Sciatic nerve (tissue), 2 donors: ENCODE results near the gene STK38L. TPM values are rescaled to one million over a fixed set of nuclear protein-coding genes. Genes with fewer than 3 reads are reported as not detected.
A peak's percentile ranks its signal among the peaks of the same experiment; 100 is the strongest.

Experiments
- ATAC-seq: fragments of 200-7000 bp; cut with Tn5 transposase; one replicate; pipeline ENCODE4 v1.9.1; 2020; ENCODE audit warnings: mild to moderate bottlenecking, moderate library complexity
- DNase-seq: peaks from one replicate; pipeline ENCODE4 v3.0.0-alpha.2; 2020; ENCODE audit warnings: low spot score
- intact Hi-C: fragments of 100-400 bp; cut with DNase I; formaldehyde crosslinking; loops from one replicate; pipeline ENCODE4 v1.14.2; 2022
- total RNA-seq: library from RNA; stranded (reverse); fragmentation: NEBNext Ultra II Directional; extraction: Animal tissue kit (Norgen Biotek cat#: 25700); gene quantifications from one replicate; pipeline ENCODE4 v1.2.1, GENCODE V29; 2021
- donor health status: DM: no; HTN: no; CAD: no.
- donor health status: DM: no; HTN: no; CAD: no.

STK38L gene
- total RNA-seq, 1 donor from 2014 or later = 45.1 TPM

DNA sequence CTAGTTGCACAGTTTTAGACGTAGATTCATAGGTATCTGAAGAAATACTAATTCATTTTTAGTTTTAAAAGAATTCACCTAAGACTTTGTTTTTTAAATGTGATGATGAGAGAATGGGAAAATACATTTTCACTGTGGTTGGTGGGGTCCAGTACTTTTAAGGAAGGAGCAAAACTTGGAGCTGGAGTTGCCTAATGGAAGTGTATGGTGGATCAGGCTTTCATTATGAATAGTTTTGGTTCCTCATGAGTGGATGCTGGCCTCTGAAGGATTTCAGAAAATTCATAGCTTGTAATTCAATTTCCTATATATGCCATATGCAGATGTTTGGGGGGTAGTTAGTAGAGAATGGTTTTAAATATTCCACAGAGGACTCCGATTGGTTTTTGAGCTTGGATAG is 27.1 kb downstream of the STK38L start:
- ATAC-seq (no peak), DNase-seq (no peak)
- intact Hi-C loops = no loop called here

DNA sequence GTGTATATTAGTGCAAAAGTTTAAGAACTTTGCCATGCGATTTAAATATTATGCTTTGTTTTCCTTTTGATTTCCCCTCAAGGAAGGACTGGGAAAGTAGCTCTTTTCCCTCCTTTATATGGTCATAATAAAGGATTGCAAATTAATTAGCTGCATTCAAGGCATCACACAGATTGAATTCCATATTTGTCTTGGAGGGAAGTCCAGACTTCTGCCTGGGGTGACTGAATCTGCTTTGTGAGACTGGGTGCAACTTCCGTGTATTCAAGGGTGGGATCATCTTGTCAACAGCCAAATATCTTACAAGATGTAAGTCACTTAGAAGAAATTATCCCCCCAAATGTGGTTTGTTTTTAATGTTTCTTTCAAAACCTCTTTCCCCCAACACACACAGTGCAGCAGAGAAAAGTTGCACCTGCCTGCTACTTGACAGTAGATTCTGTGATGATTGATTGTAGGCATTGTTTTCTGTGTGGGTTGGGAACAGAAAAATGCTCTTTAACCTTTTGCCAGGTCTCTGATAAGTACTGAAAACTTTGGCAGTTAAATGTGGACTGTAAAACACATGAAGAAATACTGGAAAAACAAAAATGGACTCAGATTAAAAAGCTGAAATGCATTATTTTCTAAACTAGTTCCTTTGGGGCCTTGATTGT is 28.4 kb downstream of the STK38L start:
- no peak for DNase-seq
- ATAC-seq = no peak
- intact Hi-C loops = no loop called here

DNA sequence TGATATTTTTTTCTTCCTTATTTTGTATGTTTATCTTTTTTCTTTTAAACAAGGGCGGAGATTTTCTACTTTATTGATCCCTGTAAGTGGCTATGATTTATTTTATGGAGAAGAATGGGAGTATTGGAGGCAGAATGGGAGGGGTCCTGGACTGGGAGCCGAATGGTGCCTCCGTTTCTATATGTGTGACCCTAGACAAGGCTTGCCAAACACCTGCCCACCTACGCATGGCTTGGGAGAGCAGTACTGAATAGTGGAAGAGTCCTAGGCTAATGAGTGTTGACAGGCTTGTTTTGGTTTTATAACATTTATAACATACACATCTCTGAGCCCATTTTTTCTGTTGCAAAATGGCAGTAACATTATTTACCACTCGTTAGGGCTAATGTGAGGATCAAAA is 29.0 kb downstream of the STK38L start:
- ATAC-seq (no peak), DNase-seq (no peak)
- intact Hi-C loops = no loop called here

DNA sequence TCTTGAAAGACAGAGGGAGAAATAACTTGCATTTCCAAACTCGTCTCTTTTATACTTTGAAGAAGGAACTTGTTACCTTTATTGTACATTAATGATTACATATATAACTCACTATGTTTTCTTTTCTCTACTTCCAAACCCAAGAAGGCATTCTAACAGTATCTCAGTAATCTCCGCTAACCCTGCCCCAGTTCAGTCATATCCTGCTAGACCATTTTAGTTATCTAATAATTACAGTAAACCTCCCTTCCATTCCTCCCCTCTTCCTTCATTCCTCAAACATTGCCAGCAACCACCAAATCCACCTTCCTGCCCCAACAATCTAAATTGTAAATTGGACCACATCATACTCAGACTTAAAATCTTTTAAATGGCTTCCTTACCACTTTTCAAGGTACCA is 30.6 kb downstream of the STK38L start:
- no peak for ATAC-seq
- intact Hi-C loops = no loop called here

DNA sequence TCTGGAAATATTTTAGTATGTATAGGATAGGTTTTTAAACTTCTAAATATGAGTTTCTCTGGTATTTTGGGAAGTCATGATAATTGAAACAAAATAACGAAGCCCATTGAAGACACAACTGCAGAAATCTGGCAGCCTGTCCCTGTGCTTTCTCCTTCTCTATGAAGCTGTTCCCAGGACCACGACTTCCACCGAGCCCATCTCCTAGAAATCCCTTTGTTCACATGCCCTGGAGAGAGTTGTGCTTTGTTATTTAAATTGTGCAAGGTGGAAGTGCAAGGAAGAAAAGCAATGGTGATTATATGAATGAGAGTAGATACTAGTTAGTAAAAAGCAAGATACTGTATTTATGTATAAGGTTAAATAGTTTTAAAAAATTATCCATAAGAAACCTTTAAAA is 32.2 kb downstream of the STK38L start:
- no peak for DNase-seq
- intact Hi-C loops = no loop called here
- no peak for ATAC-seq

More for the DNA sequence above, 30.6 kb downstream of the STK38L start:
- DNase-seq = no peak

DNA sequence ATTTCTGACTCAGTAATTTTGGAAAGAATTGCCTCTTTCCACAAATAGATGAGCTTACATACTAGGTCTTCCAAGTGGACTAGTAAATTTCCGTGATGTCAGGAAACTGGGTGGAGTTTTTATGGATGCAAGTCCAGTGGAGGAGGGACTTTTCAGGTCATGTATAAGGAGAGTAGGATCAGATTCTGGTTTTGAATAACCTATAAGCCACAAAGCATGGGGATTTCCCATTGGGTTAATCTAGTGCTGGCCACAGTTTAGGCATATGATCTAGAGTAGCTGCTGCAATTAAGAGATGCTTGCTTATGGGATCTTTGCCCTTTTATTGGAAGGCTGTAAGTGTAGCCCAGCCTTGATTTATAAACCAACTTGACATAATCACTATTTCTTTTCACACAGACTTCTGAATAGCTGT is 33.8 kb downstream of the STK38L start:
- intact Hi-C loops = no loop called here
- ATAC-seq (peak; percentile 86), DNase-seq (no peak)

DNA sequence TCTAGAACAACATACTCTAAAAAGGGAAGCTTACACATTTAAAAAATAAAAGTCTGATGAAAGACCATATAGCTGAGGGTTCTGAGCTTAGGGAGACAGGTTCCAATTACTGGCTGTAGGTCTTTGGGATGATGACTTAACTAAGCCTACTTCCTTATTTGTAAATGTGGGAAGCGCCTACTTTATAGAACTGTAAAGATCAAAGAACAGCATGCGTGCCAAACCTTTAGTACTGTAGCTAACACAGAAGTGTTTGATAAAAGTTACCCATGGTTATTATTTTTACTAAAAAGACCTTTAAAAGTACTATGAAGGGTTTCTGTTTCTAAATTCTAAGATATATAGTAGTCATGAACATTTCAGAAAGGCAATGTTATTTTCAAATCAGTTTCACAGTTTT is 35.7 kb downstream of the STK38L start:
- intact Hi-C loops = no loop called here
- DNase-seq (no peak), ATAC-seq (no peak)

DNA sequence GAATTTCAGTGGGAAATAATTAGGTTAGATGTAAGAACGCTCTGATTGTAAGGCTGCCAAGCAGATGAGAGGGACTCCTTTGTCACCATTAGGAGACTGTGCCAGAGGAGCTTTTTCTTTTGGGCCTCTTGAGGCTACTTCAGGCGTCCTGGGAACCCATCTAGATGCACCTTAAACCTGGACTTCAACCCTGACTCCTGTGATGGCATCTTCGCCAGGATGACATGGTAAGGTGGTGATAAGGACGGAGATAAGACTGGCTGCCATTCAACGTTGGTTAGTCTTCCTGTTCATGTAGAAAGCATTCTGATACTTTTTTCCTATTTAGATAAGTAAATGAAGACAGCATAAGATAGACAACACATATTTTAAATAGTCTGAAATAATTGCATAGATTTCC is 36.3 kb downstream of the STK38L start:
- no peak for DNase-seq
- intact Hi-C loops = no loop called here
- ATAC-seq = no peak

DNA sequence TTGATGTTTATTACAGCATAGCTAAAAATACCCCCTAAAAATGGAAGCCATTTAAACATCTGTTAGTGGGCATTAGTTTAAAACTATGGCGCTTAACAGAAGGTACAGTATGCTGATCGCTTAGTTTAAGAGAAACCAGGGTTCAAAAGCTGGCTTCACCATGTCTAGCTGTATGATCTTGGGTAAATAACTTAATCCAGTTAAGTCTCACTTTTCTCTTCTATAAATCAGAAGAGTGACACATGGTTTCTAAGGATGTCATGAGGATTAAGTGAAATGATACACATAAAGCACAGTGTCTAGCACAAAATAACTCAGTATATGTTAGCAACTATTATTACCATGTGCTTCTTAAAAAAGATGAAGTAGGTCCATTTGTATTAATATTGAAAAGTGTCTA is 38.7 kb downstream of the STK38L start:
- no peak for ATAC-seq
- intact Hi-C loops = no loop called here
- DNase-seq = no peak

DNA sequence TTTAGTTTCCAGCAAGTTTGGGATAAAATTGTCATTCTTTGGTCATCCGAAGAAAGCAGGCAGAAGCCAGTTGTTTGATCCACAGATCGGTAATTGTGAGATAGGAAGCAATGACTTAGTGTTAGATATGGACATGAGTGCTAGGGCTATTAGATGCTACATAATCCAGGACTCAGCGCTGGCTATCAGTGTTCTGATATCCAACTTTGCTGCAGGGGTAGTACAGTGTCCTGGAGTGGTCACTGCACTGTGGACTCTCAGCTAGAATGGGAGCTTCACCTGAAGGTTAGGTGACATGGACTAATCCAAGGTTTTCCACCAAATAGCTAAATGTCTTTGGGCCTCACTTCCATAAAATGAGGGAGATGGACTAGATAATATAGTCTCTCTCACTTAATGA is 39.9 kb downstream of the STK38L start:
- ATAC-seq = no peak
- intact Hi-C loops = no loop called here

DNA sequence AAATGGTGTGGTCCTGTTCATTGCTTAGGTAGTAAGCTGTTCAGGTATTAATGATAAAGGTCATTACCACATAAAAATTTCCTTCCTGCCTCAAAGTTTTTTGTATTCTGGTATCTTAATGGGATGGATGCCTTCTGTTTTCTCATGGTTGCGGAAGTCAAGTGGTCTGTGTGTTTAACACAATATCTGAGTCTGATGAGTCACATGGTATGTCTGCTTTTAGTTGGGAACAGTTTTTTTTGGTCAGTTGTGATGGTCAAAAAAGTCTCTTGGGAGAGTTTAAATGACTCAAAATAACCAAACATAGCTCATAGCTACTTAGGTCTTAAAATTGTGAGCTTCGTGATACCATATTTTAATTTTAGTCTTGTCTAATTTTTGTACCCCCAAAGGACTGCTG is 40.7 kb downstream of the STK38L start:
- intact Hi-C loops = no loop called here
- no peak for DNase-seq
- peak; percentile 61 for ATAC-seq

More for the DNA sequence above, 39.9 kb downstream of the STK38L start:
- DNase-seq = no peak

DNA sequence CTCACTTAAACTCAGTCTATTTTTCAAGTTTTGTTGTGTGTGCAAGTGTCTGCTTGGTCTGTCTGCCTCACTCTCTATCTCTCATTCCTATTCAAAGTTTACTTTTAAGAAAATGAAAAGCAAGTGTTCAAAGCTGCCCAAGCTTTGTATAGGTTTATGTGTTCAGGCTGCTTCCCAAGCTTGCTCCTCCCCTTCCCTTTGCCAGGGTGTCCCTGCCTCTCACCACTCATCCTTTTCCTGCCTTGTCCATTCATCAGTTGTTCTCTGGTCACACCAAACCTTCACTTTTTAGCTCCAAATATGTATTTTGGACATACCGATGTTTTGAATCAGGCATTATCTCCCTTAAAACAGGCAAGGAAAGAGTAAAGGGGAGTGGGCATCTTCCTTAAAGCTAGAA is 41.3 kb downstream of the STK38L start:
- DNase-seq (no peak), ATAC-seq (no peak)
- intact Hi-C loops = no loop called here

DNA sequence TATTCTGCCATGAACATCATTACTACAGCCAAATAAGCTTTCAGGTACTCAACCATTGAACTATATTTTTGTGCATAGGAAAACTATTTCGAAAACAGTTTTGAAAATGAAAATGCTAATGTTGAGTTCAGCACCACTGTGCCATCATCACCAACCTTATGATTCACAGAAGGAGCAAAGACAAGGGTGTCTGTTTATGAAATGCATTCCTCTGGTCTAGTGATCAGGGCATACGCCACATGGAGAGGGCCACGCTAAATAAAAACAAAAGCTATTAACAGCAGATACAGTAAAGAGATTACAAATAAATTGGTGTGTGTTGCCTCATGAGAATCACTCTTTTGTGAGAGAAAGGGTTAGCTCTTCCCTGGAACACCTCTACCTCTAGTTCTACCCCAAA is 45.3 kb downstream of the STK38L start:
- intact Hi-C loops = no loop called here
- no peak for DNase-seq
- no peak for ATAC-seq

DNA sequence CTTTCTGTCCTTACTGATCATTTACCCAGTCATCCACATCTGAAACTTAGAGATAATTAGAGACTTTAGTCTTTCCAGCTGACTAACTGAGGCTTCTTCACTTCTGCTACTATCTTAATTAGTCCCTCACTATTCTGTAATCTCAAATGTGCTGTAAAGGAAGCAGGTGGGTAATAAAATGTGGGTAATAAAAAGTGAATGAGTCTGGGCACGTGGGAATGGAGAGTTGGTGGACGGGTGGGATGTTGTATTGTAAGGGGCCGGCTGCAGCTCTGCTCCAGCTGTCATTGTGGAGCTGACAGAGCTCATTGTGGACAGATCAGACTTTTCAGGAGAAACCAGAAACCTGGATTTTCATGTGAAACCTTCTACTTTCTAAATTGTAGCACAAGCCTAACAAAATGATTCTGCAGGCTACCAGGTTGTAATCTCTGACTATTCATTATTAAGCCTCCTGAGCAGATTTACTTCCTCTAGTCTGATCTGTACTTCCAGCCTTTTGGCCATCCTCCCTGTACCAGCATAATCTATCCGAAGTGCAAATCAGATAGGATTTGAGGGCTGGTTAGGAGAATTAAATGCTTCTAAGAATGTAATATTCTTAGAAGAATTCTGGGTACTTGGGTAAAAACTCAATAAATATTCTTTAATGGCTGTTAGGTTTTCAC is 46.5 kb downstream of the STK38L start:
- no peak for DNase-seq
- intact Hi-C loops = no loop called here
- no peak for ATAC-seq

DNA sequence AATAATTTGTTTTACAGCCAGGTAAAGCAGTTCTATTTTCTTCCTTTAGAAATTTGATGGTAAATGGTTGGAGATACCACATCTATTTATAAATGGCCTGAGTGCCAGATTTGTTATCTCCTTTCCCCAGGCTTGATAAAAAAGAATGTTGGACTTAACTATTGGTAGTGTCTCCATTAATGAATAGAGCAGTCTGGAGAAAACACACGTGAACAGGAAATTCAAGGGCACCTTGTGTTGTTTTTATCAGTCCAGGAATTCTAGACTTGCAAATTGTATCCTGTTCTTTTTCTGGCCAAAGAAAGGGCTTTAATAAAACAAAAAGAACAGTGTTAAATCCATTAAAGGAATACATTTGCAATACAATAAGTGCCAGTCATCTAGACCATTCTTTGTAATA is 47.8 kb downstream of the STK38L start:
- ATAC-seq (no peak), DNase-seq (no peak)
- intact Hi-C loops = no loop called here

DNA sequence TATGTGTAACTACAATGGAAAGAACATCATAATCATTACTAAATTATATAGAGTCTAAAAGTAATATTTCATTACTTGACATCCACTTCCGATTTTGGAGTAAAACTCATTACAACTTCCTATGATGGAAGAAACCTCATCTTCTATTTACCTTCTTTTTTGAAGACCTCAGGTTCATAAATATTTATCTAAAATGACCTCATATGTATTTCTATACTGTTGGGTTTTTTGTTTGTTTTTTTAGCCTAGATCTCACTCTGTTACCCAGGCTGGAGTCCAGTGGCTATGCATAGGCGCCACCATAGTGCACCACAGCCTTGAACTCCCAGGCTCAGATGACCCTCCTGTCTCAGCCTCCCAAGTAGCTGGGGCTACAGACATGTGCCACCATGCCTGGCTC is 48.6 kb downstream of the STK38L start:
- intact Hi-C loops = no loop called here
- DNase-seq (no peak), ATAC-seq (no peak)

DNA sequence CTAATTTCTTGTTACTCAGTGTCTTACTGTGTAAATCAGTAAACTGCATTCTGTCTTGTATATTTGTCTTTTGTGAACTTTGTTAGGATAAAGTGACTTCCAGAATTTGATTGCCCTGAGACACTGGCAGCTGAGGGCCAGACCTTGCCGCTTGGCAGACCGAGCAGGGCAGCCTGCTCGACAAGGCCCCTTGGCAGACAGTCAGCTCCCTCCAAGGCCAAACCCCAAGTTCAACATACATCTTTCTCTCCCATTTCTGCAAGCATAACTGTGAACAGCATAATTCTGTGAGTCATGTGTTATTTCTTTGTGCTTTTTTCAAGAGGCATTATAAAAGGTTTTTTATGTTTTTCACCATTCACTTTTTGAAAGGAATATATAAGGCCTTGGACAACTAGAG is 49.4 kb downstream of the STK38L start:
- peak; percentile 36 for ATAC-seq
- intact Hi-C loops = no loop called here
- no peak for DNase-seq

DNA sequence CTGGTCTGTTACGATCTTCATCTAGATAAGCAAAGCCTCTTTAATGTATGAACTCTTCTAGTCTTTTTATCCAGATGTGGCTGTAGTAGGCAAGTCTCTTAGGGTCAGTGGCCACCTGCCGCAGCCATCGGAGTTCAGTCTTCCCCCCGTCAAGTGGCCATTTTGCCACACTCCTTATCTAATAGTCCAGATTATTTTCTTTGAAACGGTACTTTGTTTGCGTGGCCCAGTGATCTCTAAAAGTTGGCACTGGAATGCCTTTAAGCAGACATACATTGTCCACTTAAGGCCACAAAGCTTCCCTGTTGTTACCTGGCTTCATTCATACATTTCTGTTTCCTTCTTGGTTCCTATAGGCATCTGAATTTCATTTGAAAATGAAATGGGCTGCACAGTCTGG is 52.6 kb downstream of the STK38L start:
- ATAC-seq = no peak
- intact Hi-C loops = no loop called here

DNA sequence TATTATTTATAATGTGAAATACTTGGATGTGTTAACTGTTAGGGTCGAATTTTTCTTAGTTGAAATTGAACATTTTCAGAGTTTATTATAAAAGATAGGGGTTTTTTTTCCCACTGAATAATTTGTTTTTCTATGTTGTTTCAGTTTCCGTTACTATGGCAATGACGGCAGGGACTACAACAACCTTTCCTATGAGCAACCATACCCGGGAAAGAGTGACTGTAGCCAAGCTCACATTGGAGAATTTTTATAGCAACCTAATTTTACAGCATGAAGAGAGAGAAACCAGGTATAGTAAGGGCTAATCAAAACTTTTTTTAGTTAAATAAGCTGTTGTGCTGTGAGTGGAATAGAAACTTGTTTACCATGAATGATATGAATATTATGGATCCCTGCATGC is 53.5 kb downstream of the STK38L start:
- intact Hi-C loops = no loop called here
- no peak for ATAC-seq
- no peak for DNase-seq

More for the DNA sequence above, 52.6 kb downstream of the STK38L start:
- no peak for DNase-seq

DNA sequence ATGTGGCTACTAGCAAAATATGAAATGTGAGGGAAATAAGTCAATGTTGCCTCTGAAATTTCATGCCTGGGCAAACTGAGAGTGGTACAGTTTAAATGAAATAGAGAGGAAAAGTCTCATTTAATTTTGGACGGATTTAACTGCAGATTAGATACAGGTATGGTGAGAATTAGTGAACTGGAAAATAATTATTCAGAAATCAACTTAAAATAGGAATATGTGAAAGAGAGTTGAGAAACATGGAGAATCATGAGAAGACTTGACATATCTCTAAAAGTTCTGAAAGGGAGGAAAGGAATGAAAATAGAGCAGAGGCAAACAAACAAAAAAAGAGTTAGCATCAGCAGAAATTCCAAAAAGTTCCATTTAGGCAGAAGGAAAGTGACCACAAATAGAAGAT is 55.0 kb downstream of the STK38L start:
- no peak for ATAC-seq
- intact Hi-C loops = no loop called here
- no peak for DNase-seq

DNA sequence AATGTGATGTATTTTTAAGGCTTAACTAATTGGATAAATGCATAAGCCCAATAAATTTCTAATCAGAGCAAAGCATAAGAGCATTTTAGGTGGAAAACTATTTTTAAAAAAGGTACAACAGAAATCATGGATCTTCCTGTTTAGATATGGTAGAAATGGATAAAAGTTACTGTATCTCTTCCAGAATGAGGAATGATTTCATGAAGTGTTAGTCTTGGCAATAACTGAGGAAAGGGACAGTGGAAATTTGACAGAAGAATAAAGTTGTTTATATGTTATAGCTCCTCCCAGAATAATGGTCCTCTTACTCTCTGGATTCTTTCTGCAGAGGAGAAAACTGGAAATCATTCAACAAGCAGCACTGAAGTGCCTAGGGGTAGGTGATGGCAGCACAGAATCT is 56.1 kb downstream of the STK38L start:
- ATAC-seq (no peak), DNase-seq (no peak)
- intact Hi-C loops = loop anchor here (10.0 kb wide), 1 partner anchor 285 kb away; the partner anchor contains the start of gene TM7SF3
